ENCODE measurements around the gene NPPA. TPM values are rescaled to one million over a fixed set of nuclear protein-coding genes. Genes with fewer than 3 reads are reported as not detected.
A peak's percentile ranks its signal among the peaks of the same experiment; 100 is the strongest.

The NPPA gene
- polyA plus RNA-seq, 1 donor from 2014 or later: not detected

DNA sequence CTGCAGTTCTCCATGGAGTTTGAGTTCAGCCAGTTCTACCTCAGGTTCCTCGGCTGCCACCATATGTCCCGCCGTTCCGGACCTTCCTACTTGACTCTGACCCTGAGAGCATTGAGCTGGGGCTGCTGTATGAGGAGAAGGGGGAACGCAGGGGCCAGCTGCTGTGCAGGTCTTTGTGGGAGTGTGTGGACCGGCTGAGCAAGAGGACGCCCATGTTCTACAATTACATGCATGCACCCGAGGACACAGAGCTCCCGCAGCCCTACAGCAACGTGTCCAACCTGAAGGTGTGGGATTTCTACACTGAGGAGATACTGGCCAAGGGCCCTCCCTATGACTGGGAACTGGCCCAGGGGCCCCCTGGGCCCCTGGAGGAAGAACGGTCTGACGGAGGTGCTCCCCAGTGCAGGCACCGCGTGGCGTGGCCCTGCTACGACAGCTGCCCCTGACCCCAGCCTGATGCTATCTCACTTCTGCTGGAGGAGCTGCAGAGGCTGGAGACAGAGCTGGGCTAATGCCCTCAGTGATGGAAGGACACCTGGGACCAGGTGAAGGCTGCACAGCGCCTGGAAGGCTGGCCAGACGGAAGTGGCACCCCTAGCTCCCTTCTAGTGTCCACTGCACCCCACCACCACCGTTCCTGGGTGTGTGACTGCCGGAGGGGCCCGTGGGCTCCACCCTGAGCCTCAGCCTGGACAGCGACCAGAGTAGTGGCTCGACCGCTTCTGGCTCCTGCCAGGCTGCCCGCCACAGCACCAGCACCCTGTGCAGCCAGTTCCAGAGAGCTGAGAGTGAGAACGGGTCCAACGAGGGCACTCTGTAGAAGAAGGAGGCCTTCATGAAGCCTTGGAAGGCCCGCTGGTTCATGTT lies 32.0 kb upstream of the NPPA start:
- Mint-ChIP-seq H3K27ac (no peak overlapping the region), H3K27me3 (peaks cover 17% of the 10 kb centered on the region), H3K4me3 (no peak overlapping the region), H3K4me1 (no peaks in the 10 kb centered on the region), H3K9me3 (no peaks in the 10 kb centered on the region), H3K36me3 (no peaks in the 10 kb centered on the region)

DNA sequence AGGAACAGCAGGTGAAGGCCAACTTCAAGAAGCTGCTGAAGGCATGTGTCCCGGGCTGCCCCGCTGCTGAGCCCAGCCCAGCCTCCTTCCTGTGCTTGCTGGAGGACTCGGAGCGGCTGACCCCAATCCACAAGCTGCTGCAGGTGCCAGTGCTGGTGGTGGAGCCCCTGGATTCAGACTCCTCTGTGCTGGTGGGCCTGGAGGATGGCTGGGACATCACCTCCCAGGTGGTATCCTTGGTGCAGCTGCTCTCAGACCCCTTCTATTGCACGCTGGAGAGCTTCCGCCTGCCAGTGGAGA lies 31.3 kb upstream of the NPPA start:
- no peak overlapping the region for H3K4me3 Mint-ChIP-seq
- H3K27ac Mint-ChIP-seq: no peak overlapping the region
- no peaks in the 10 kb centered on the region for H3K9me3 Mint-ChIP-seq
- H3K27me3 Mint-ChIP-seq: peaks cover 20% of the 10 kb centered on the region
- H3K4me1 Mint-ChIP-seq: no peaks in the 10 kb centered on the region
- no peaks in the 10 kb centered on the region for H3K36me3 Mint-ChIP-seq

DNA sequence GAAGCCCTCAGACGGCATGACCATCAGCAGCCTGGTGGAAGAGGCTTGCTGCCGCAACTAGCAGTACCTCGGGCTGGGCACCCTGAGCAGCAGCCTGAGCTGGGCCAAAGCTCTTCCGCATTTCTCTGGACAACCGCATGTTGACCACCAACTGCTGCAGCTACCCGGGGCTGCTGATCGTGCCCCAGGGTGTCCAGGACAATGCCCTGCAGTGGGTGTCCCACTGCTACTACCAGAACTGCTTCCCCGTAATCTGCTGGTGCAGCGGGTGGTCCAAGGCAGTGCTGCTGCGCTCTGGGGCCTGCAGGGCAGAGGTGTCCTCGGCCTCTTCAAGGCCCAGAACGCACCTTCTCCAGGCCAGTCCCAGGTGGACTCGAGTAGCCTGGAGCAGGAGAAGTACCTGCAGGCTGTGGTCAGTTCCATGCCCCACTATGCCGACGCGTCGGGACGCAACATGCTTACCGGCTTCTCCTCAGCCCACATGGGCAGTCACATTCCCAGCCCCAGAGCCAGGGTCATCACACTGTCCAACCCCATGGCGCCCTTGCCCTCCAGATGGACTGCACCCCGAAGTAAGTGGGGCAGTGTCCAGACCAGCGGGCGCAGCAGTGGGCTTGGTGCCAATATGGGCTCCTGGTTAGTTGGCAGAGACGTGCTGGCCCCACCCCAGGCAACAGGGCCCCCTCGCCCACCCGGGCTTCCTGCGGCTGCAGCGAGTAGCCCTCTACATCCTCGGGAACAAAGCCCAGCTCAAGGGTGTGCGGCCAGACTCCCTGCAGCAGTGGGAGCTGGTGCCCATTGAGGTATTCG lies 30.7 kb upstream of the NPPA start:
- Mint-ChIP-seq H3K27me3 (peaks cover 18% of the 10 kb centered on the region), H3K4me1 (no peaks in the 10 kb centered on the region), H3K4me3 (no peak overlapping the region), H3K36me3 (no peaks in the 10 kb centered on the region), H3K27ac (no peak overlapping the region), H3K9me3 (no peaks in the 10 kb centered on the region)

DNA sequence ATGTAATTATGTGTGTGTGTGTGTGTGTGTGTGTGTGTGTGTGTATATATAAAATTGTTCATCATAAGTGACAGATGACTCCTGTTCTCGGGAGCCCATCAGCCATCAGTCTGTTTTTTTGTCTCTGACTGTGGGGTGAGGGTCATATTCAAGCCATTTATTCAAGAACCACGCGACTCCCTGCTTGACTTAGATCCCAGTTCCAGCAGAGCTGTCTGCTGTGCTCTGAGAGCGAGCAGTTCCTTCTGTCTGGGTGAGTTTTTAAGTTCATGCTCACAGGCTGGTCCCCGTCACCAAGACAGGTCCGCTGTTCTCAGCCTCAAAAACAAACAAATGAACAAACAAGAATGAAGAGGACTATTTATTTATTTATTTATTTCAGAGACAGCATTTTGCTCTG lies 29.5 kb upstream of the NPPA start:
- Mint-ChIP-seq H3K4me3 (no peak overlapping the region), H3K27ac (no peak overlapping the region), H3K9me3 (no peaks in the 10 kb centered on the region), H3K27me3 (peaks cover 13% of the 10 kb centered on the region), H3K36me3 (no peaks in the 10 kb centered on the region), H3K4me1 (no peaks in the 10 kb centered on the region)

DNA sequence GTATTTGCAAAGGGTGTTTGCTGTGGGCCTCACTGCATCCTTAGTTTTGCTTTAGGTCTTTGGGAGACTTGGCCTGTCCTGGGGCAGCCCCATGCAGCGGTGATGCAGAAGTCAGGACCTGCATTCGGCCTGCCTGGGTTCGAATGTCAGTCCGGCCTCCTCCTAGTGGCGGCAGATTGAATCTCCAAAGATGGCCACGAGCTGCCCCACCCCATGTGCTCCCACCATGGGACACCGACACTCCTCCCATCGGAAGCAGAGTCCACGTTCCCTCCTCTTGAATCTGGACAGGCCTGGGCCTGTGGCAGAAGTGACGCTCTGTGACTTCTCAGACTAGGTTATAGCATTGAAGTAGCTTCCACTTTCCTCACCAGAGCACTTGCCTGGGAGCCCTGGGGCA lies 27.5 kb upstream of the NPPA start:
- H3K9me3 Mint-ChIP-seq: no peaks in the 10 kb centered on the region
- H3K27me3 Mint-ChIP-seq: peaks cover 18% of the 10 kb centered on the region
- no peak overlapping the region for H3K4me3 Mint-ChIP-seq
- H3K4me1 Mint-ChIP-seq: no peaks in the 10 kb centered on the region
- no peaks in the 10 kb centered on the region for H3K36me3 Mint-ChIP-seq
- no peak overlapping the region for H3K27ac Mint-ChIP-seq

DNA sequence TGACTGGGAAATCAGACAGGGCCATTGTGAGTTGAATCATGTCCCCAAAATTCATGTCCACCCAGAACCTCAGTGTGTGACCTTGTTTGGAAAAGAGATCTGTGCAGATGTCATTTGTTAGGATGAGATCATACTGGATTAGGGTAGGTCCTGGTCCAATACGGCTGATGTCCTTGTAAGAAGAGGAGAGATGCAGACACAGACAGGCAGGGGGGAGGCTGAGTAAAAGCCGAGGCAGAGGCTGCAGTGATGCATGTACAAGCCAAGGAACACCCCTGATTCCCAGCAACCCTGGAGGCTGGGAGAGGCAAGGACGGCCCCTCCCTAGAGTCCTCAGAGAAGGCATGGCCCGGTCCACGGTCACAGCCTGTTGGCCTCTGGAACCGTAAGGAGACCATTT lies 27.0 kb upstream of the NPPA start:
- Mint-ChIP-seq H3K4me3 (no peak overlapping the region), H3K9me3 (no peaks in the 10 kb centered on the region), H3K27me3 (peaks cover 22% of the 10 kb centered on the region), H3K27ac (no peak overlapping the region), H3K36me3 (no peaks in the 10 kb centered on the region), H3K4me1 (no peaks in the 10 kb centered on the region)

DNA sequence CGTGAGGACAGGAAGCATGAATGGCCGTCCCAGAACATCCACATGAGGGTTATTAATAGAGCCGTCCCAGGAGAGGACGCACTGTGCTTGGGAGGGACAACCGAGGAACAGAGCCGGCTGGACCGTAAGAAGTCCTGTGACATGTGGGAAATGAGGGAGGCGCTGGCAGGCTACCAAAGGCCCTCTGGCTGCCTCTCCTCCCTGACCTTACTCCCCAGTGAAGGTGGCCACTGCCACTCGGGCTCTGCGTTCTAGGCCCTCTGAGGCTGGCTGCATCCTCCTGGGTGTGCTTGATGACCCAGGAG lies 26.6 kb upstream of the NPPA start:
- H3K27ac Mint-ChIP-seq: peak overlapping the region in 1 of 3 donors; percentile 59

DNA sequence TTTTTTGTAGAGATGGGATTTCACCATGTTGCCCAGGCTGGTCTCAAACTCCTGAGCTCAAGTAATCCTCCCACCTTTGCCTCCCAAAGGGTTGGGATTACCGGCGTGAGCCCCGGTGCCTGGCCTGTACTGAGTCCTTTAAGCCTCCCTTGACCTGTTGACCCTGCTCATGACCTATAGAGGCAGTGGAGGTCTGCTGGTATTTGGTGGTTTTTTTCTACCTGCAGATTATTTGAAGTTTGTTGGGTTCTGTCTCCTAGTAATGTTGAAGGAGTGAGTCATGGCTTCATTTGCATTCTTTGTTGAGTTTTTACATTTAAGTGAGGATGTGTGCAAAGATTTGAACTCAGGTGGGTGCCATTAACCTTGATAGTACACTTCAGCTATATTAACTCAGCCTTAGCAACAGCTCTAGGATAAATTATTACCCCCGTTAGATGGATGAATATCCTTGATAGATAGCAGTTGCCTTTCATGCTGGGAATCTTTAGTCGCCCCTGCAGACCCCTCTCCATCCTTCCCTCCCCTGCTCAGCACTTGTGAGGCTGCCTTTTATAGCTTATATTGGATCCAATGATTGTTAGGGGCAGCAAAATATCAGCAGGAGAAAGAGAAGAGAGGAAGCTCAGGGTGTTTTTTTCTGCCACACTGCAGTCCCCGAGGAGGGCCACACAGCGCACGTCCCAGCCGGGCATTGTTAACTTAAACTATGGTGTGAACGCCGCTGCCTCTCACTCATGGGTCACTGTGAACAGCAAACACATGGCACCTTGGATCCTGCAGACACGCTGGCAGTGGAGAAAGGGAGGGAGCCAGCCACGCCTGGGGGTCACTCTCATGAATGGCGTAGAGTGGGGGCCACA lies 26.0 kb upstream of the NPPA start:
- peaks cover 17% of the 10 kb centered on the region for H3K27me3 Mint-ChIP-seq
- H3K27ac Mint-ChIP-seq: peak overlapping the region in 1 of 3 donors; percentile 59
- no peaks in the 10 kb centered on the region for H3K4me1 Mint-ChIP-seq

More for the DNA sequence above, 26.6 kb upstream of the NPPA start:
- no peaks in the 10 kb centered on the region for H3K36me3 Mint-ChIP-seq
- no peaks in the 10 kb centered on the region for H3K4me1 Mint-ChIP-seq
- H3K27me3 Mint-ChIP-seq: peaks cover 21% of the 10 kb centered on the region
- H3K9me3 Mint-ChIP-seq: no peaks in the 10 kb centered on the region
- H3K4me3 Mint-ChIP-seq: no peak overlapping the region

DNA sequence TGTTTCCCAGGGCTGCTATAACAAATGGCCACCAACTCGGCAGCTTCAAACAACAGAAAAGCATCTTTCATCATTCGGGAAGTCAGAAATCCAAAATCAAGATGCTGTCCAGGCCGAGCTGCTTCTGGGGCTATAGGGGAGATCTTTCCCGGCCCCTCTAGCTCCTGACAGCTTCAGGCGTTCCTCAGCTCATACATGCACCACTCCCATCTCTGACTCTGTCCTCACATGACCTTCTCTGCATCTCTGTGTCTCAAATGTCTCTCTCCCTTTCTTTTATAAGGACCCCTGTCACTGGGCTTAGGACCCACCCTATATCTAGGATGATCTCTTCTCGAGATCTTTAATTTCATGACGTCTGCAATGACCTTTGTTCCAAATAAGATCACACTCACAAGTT lies 25.0 kb upstream of the NPPA start:
- H3K27me3 Mint-ChIP-seq: peaks cover 17% of the 10 kb centered on the region
- H3K27ac Mint-ChIP-seq: no peak overlapping the region
- no peaks in the 10 kb centered on the region for H3K4me1 Mint-ChIP-seq
- no peaks in the 10 kb centered on the region for H3K36me3 Mint-ChIP-seq
- H3K4me3 Mint-ChIP-seq: no peak overlapping the region
- no peaks in the 10 kb centered on the region for H3K9me3 Mint-ChIP-seq

More for the DNA sequence above, 26.0 kb upstream of the NPPA start:
- H3K36me3 Mint-ChIP-seq: no peaks in the 10 kb centered on the region
- H3K9me3 Mint-ChIP-seq: no peaks in the 10 kb centered on the region
- peak overlapping the region in 1 of 4 donors; percentile 17 for H3K4me3 Mint-ChIP-seq

DNA sequence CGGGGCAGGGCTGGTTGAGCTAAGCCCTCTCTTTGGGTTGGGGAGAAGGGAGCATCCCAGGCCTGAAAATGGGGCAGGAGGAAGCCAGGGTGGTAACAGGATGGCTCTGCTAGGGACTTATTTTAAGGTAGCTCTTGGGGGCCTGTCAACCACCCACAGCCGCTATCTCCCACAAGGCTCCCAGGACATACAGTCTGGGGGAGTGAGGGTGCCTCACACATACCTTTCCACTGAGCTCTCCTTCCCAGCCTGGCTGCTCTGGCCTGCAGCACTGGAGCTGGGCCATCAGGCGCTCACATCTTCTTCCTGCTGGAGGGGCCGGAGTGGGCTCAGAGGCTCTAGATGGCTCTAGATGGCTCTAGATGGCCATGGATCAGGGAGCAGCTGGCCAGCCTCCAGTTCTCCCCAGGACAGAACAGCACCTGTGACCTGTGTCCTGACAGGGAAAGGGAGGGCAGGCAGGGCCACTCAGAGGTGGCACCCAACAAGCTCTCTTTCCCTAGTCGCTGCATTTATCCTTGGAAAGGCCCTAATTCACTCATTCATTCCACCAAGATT lies 22.1 kb upstream of the NPPA start:
- peaks cover 17% of the 10 kb centered on the region for H3K27me3 Mint-ChIP-seq
- no peaks in the 10 kb centered on the region for H3K9me3 Mint-ChIP-seq
- no peak overlapping the region for H3K27ac Mint-ChIP-seq
- no peaks in the 10 kb centered on the region for H3K36me3 Mint-ChIP-seq
- no peak overlapping the region for H3K4me3 Mint-ChIP-seq
- no peaks in the 10 kb centered on the region for H3K4me1 Mint-ChIP-seq

DNA sequence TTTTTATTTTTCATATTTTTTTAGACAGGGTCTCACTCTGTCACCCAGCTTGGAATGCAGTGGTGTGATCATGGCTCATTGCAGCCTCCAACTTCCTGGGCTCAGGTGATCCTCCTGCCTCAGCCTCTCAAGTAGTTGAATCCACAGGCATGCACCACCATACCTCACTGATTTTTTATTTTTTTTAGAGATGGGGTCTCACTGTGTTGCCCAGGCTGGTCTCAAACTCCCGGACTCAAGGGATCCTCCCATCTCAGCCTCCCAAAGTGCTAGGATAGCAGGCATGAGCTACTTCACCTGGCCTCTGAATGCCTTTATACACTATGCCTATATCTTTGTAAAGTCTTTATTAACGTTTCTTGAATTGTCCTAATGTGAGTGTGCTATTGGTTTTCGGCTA lies 21.5 kb upstream of the NPPA start:
- H3K27me3 Mint-ChIP-seq: peaks cover 17% of the 10 kb centered on the region
- no peaks in the 10 kb centered on the region for H3K9me3 Mint-ChIP-seq

DNA sequence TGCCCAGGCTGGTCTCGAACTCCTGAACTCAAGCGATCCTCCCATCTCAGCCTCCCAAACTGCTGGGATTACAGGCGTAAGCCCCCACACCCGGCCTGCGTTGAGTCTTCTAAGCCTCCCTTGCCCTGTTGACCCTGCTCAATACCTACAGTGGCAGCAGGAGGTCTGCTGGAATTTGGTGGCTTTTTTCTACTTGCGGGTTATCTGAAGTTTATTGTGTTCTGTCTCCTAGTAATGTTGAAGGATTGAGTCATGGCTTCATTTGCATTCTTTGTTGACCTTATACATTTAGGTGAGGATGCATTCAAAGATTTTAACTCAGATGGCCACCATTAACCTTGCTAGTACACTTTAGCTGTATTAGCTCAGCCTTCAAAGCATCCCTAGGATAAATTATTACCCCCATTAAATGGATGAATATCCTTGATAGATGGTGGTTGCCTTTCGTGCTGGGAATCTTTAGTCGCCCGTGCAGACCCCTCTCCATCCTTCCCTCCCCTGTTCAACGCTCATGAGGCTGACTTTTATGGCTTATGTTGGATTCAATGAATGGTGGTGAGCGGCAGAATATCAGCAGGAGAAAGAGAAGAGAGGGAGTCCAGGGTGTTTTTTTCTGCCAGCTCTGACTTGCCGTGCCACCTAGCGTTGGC lies 20.9 kb upstream of the NPPA start:
- no peak overlapping the region for H3K27ac Mint-ChIP-seq
- no peaks in the 10 kb centered on the region for H3K36me3 Mint-ChIP-seq
- H3K4me3 Mint-ChIP-seq: no peak overlapping the region
- peaks cover 14% of the 10 kb centered on the region for H3K27me3 Mint-ChIP-seq
- no peaks in the 10 kb centered on the region for H3K4me1 Mint-ChIP-seq
- H3K9me3 Mint-ChIP-seq: no peaks in the 10 kb centered on the region

More for the DNA sequence above, 21.5 kb upstream of the NPPA start:
- Mint-ChIP-seq H3K4me3 (no peak overlapping the region), H3K27ac (no peak overlapping the region), H3K36me3 (no peaks in the 10 kb centered on the region), H3K4me1 (no peaks in the 10 kb centered on the region)

DNA sequence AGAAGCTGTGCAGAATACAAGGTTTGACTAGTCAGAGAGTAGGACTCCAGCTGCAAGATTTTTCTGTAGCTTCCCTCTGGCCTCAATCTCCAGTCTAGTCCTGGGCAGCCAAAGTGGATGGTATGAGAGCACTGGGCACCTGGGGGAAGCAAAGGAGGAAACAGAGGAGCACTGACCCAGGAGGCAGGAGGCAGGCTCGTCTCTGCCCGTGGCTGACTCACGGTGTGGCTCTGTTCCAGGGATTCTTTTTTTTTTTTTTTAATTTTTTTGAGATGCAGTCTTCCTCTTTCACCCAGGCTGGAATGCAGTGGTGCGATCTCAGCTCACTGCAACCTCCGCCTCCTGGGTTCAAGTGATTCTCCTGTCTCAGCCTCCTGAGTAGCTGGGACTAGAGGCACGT lies 15.3 kb upstream of the NPPA start:
- Mint-ChIP-seq H3K27me3 (peaks cover 35% of the 10 kb centered on the region), H3K9me3 (no peaks in the 10 kb centered on the region)

DNA sequence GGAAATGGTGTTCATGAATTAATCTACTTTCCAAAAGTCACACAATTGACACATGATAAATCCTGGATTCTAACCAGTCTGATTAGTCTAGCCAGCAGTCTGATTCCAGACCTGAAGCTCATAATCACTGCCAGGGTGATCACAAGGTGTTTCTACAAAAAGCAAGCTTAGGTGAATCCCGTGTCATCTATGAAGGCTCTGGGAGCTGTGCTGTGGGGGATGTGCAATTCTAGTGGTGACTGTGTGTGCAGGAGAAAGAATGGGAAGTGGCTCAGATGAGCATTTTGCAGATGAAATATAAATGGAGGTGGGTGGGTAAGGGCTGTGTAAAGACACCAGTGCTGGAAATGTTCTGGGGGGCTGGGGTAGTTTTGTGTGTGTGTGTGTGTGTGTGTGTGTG lies 13.0 kb upstream of the NPPA start:
- no peak overlapping the region for H3K27ac Mint-ChIP-seq
- peaks cover 0 to 2% (median 0%) of the 10 kb centered on the region in 3 donors for H3K4me1 Mint-ChIP-seq
- H3K36me3 Mint-ChIP-seq: no peaks in the 10 kb centered on the region
- peaks cover 50% of the 10 kb centered on the region for H3K27me3 Mint-ChIP-seq
- H3K9me3 Mint-ChIP-seq: no peaks in the 10 kb centered on the region
- no peak overlapping the region for H3K4me3 Mint-ChIP-seq

More for the DNA sequence above, 15.3 kb upstream of the NPPA start:
- Mint-ChIP-seq H3K4me3 (no peak overlapping the region), H3K36me3 (no peaks in the 10 kb centered on the region), H3K4me1 (no peaks in the 10 kb centered on the region), H3K27ac (peak overlapping the region in 1 of 3 donors; percentile 53)

All from IgD-negative memory B cell (primary cell).